NCI-H446 (cell line): ENCODE results near the gene SALL1.

Experiments
- DNase-seq, 2 experiments: peaks; one replicate each; lab custom pipeline; 2025; lab: John Stamatoyannopoulos, UW

Gene SALL1

DNA sequence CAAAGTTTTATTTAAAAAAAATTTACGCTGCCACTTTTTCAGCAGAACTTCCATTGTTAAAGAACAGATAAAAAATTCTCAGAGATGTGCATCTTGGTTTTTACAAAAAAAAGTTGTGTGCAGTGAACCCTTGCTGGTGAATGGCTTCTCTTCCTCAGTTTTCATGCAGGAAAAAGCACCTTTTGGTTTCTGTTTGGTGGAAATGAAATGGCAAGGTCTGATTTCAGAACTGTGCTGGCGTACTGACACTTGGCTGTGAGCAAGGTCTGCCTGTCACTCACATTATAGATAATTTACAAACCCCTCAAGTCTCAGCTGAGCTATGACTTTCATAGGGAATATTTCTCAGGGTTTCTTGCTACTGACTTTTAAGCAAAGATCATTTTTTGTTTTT lies 5.7 kb upstream of the SALL1 start:
- no peak for DNase-seq

GRCh38 chr16:51155820-51156806 lies 5.0 kb upstream of the SALL1 start:
- no peak for DNase-seq

DNA sequence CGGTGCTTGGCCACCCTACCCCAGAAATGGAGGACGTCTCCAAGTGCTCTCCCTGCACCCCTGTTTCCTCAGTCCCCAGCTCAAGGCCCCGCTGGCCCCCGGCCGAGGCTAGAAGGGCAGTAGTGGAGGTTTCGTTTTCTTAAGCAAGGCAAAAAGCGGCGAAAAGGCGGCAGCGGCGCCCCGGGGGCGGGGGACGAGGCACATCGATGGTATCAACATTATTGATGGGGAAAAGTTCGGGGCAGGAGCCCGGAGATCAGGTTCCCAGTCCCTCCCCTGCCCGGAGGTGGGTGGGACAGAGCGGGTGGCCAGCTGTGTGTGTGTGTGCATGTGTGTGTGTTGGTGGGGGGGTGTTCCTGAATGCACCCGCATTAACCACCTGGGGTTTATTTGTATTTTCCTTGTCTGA lies 4.1 kb upstream of the SALL1 start:
- DNase-seq = no peak

GRCh38 chr16:51154271-51155171 lies 3.5 kb upstream of the SALL1 start:
- no peak for DNase-seq

DNA sequence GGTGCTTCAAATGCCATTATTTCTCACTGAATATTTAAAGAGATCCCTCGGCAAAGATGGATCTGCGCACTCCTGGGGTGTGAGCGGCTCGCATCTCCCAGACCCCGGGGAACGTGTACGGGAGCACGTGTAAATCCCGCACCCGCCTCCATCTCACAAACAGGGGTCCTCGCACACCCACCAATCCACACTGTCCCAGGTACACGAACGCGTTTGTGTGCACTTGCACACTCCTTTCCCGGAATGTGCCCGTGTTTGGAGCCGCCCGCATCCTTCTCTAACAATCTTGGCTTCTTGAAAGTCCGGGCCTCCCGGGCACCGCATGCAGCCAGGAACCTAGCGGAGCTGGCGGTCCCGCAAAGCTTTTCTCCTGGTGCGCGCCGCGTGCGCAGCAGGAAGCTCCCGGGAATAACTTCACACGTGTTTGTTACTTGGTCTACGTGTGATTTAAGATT lies 2.5 kb upstream of the SALL1 start:
- no peak for DNase-seq

DNA sequence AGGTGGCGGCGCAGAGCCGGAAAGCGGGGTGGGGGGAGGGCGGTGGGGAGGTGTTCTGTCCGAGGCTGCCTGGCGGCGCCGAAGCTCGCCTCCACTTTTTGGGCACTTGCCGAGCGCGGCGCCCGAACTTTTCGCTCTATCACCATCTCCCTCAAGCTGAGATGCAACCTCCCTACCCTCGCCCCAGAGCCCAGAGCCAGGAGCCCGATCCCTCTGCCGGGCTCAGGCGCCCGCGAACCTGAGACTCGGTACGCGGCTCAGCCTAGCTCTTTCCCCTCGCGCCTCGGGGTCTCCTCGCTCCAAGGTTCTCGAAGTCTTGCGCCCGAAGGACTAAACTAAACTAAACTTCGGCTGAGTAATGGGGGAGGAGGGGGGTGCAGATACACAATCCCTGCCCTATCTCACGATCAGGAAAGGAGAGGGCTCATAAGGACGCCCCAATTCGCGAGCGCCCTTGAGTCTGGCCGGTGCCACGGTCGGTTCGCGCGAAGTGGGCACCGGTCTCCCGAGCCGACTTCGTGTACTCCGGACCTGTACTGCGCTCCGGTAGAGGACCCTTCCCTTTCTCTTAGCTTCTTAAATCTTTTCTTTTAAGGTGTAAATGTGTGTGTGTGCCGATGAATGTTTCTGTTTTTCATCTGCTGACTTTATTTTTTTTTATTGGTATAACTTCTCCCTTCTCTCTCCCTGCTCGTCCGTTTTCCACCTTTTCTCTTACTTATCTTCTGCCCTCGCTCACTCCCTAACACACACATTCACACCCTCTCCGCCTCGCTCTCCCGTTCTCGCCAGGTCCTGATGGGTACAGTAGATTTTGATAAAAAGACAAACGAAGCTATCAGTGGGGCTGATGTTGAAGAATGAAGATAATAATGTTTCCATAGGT lies 1.9 kb upstream of the SALL1 start:
- no peak for DNase-seq

DNA sequence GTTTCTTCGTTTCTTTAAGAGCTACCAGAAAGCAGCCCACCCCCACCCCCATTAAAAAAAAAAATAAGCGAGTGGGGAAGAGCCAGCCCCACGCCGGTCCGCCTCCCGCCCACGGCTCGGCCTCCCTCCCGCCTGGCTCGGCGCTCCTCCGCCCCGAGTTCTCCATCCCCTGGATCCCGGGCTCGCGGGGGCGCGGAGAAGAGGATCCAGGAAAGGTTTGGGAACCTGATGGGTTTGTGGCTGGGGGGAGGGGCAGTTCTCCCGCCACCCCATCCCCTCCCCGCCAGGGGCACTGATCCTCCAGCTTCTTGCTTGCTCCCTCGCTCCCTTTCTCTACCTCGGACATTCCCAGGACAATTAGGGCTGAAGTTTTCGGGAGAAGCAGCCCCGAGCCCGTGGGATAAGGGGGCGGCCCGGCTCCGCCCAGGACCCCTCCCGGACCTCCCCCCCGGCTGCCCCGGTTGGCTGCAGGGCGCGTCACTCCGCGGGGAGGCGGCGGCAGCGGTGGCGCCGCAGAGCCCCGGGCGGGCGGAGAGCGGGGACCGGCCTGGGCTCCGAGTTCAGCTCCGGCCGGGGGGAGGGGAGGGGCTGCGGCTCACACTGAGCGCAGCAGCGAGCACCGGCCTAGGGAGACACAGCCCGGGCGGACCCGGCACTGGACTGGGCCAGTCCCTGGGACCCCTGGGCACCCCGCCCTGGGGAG lies 1.0 kb upstream of the SALL1 start:
- no peak for DNase-seq

DNA sequence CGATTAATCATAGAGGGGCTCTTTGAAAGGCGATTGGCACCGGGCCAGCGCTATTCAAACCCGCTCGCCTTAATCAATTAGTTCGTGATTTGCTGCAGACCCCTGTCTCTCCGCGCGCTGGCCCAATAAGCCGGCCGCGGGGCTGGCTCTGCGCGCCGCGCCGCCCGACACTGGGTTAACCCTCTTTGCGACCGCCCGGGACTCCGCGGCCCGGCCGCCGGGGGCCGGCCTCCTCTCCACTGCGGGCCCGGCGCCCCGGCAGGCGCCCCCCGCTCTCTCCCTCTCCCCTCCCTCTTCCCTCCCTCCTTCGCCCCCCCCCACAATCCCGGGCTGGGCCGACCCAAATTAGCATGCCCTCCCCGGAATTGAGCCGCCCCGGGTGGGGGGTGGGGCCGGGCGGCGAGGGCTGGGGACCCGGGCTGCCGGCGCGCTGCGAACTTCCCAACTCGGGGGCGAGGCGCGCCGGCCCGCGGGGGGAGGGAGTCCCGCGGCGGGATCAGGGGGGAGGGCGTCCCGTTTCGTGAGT lies 428 bp upstream of the SALL1 start:
- DNase-seq = no peak

GRCh38 chr16:51150165-51150887 lies 744 bp downstream of the SALL1 start:
- DNase-seq = no peak

GRCh38 chr16:51149721-51150164 lies 1.3 kb downstream of the SALL1 start:
- DNase-seq = no peak

DNA sequence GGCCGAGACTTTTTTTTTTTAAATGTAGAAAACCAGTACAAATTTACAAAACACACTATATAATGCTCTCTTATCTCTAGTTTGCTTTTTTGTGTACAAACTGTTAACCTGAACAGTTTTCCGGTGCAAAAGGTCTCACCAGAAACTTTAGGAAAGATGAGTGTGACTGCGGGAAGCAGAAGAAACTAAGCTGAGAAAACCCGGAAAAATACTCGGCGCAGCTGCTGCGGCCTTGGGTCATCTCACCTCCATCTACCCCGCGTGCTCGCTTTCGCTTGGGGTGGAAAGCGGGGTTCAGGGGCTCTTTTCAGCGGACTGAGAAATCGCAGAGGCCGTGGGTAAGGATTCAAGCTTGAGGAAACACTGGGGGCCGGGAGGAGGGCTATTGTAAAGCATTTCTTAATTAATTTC lies 1.8 kb downstream of the SALL1 start:
- DNase-seq = no peak

- DNase-seq = no peak
Observed at GRCh38 chr16:51148678-51149228, 2.3 kb downstream of the SALL1 start.

DNA sequence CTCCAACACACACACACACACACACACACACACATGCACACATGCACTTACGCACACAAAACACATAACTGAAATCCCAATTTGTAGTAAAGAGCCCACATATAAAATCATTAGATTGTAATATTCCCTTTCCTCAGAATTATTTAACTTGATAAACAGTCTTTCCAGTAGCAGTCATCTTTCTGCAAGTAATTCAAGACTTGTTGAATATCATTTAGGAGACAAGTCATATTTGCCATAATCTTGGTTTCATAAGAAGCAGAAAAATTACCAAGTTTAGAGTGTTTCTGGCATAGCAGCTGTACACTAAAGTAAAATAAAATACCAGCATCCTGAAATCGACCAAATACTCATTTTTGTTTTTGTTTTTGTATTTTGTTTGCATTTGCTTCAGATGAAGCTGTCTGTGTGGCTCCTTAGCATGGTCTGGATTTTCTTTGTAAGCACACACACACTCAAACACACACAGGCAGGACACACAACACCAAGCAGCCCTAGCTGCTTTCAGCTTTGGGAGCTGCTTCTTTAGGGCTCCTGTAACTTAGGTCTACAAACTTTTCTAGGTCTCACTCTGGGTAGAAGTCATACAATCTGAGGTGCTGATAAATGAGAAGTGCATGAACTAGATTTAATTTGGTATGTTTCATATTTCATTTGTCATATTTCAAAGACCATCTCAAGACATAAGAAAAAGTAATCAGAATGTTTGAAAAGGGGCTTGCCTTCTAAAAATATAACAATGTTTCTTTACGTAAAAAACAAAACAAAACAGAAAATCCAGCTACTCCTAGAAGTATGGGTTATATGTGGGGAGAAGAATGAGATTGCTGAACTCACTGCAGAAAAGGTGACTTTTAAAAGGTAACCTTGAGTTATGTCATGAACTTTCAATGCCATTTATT lies 3.0 kb downstream of the SALL1 start:
- DNase-seq = no peak

- no peak for DNase-seq
Observed at GRCh38 chr16:51146256-51146924, 4.7 kb downstream of the SALL1 start.

DNA sequence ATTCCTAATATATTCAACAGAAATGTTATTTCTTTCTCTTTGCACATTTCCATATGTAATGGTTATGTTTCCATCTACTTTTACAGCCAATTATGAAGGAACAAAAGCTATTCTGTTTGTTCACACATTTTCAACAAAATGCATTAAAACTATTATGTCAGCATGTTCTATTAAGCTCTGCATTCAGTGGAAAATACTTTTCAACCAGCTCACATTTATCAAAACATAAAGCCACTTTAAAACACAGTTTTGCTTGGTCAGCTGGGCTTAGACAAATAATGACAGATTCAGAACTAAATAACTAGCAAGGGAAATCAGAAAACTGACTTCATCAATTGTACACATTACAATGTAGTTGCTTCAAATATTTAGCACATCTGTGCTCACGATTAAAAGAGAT lies 6.9 kb downstream of the SALL1 start:
- DNase-seq = no peak

GRCh38 chr16:51143196-51143977 lies 7.7 kb downstream of the SALL1 start:
- DNase-seq = no peak

- no peak for DNase-seq
Observed at GRCh38 chr16:51141541-51141940, 9.5 kb downstream of the SALL1 start.
